ENCODE data around the gene NSUN4. TPM values are rescaled to one million over a fixed set of nuclear protein-coding genes. Genes with fewer than 3 reads are reported as not detected.
A peak's percentile ranks its signal among the peaks of the same experiment; 100 is the strongest.

The NSUN4 gene
- total RNA-seq, 3 donors from 2014 or later = 18.5 to 20.6 (median 20.5) TPM

- DNase-seq (peak; percentile 81 to 92 (median 88)), ATAC-seq (peak; percentile 94)
- TF ChIP-seq CTCF (IDR thresholded peaks at IDR 0.05) = no peak
- Histone ChIP-seq H3K4me1 (ENCODE audit: low read depth) (peaks cover 24% of the 10 kb centered on the region), H3K9me3 (peaks cover 8% of the 10 kb centered on the region), H3K4me3 (peak within 1 kb of the TSS; percentile 45), H3K36me3 (ENCODE audit: low read depth) (no peaks in the 10 kb centered on the region)
- intact Hi-C loops (cut with DNase I, micrococcal nuclease) = no loop called here
Observed at GRCh38 chr1:46394108-46394871, 53.7 kb downstream of the NSUN4 start, which contains the start of gene FAAH. FAAH (plus strand) TSS chr1:46394317; CDS start chr1:46394349, 32 bp downstream.

GRCh38 chr1:46394872-46395465, 54.4 kb downstream of the NSUN4 start:
- peak; percentile 32 for ATAC-seq
- Histone ChIP-seq H3K4me3 (peak overlapping the region; percentile 45), H3K4me1 (ENCODE audit: low read depth) (peaks cover 27% of the 10 kb centered on the region), H3K36me3 (ENCODE audit: low read depth) (no peaks in the 10 kb centered on the region), H3K9me3 (peaks cover 8% of the 10 kb centered on the region)
- intact Hi-C loops (cut with DNase I, micrococcal nuclease) = no loop called here
- DNase-seq = no peak
- TF ChIP-seq CTCF (IDR thresholded peaks at IDR 0.05) = no peak

DNA sequence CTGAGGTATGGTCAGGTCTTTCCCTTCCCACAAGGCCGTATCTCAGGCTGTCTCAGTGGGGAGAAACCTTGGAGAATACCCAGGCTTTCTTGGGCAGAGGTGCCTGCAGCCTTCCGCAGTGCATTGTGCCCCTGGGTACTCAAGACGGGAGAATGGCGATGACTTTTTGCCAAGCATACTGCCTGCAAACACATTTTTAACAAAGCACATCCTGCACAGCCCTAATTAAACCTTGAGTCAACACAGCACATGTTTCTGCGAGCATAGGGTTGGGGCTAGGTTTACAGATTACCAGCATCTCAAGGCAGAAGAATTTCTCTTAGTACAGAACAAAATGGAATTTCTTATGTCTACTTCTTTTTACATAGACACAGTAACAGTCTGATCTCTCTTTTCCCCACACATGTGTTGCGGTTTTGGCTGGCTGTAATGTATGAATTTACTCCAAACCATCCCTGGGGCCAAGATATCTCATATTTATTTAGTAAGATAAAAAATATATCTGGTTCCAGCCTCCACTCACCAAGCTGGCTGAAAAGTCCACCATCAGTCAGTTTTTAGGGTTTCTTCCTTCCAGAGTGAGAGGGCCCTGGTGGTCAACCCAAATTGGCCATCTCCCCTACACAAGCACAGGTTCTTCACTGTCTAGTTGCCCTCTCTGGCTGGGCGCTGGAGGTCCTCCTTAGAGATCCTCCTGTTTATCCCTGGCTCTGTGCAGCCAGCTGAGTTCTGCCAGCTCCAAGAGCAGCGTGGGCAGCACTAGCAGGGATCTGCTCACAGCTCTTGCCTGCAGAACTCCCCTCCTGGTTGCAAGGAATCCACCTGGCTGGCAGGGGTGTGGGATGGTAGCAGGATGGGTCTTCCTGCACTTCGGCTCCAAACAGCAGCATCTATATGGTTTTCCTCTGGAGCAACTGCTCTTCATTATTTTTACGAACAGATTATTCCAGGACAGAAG, 56.1 kb downstream of the NSUN4 start:
- TF ChIP-seq CTCF (IDR thresholded peaks at IDR 0.05) = no peak
- H3K9me3 ChIP-seq = peaks cover 8% of the 10 kb centered on the region
- no peaks in the 10 kb centered on the region for H3K36me3 ChIP-seq (ENCODE audit: low read depth)
- H3K4me3 ChIP-seq = no peak overlapping the region
- no peak for ATAC-seq
- intact Hi-C loops (cut with DNase I, micrococcal nuclease) = no loop called here
- DNase-seq = no peak
- peaks cover 35% of the 10 kb centered on the region for H3K4me1 ChIP-seq (ENCODE audit: low read depth)

DNA sequence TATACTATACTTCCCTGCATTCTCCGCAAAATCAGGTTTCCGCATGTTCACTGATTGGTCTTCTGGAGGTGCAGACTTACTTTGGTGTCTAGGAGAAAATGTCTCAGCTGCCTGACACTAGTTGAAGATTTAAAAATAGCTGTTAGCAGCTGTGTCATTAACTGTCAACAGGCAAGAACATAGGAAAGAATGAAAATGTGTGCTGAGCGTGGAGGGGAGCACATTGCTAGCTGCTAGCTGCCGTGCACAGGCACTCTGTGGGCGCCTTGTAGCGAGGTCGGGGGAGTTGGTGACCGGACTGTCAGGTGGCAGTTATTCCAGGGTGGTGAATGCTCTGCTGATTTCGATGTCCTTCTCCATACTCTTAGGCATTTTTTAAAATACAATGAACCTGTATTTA, 58.7 kb downstream of the NSUN4 start:
- Histone ChIP-seq H3K4me3 (no peak overlapping the region), H3K9me3 (no peaks in the 10 kb centered on the region), H3K4me1 (ENCODE audit: low read depth) (peaks cover 35% of the 10 kb centered on the region), H3K36me3 (ENCODE audit: low read depth) (no peaks in the 10 kb centered on the region)
- ATAC-seq (no peak), DNase-seq (peak in 1 of 3 donors; percentile 11)
- TF ChIP-seq CTCF (IDR thresholded peaks at IDR 0.05) = no peak
- intact Hi-C loops (cut with DNase I, micrococcal nuclease) = no loop called here

DNA sequence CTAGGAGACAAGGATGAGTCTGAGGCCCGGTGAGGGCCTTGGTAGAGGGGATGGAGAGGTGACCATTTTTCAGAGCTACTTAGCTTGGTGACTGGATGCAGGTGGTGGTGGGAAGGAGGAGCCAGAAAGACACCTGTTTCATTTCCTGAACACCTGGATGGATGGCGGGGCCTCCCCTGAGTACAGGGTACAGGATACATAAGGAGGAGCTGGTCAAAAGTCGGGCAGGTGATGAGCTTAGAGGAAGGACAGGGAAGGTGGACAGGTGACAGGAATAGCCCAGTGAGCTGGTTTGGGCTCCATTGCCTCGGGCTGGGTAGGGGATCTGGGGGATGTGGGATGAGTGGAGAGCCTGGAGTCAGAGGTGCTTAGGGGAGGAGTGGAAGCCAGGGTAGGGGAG, 59.8 kb downstream of the NSUN4 start:
- H3K4me3 ChIP-seq = no peak overlapping the region
- H3K9me3 ChIP-seq = no peaks in the 10 kb centered on the region
- H3K4me1 ChIP-seq (ENCODE audit: low read depth) = peaks cover 26% of the 10 kb centered on the region
- no peak for TF ChIP-seq CTCF (IDR thresholded peaks at IDR 0.05)
- ATAC-seq (peak; percentile 61), DNase-seq (peak in 2 of 3 donors; percentile 30 to 47)
- intact Hi-C loops (cut with DNase I, micrococcal nuclease) = no loop called here
- H3K36me3 ChIP-seq (ENCODE audit: low read depth) = no peaks in the 10 kb centered on the region

Measured in mucosa of descending colon (tissue), 3 donors.